ENCODE results near the gene KCNT1.

Gene KCNT1

DNA sequence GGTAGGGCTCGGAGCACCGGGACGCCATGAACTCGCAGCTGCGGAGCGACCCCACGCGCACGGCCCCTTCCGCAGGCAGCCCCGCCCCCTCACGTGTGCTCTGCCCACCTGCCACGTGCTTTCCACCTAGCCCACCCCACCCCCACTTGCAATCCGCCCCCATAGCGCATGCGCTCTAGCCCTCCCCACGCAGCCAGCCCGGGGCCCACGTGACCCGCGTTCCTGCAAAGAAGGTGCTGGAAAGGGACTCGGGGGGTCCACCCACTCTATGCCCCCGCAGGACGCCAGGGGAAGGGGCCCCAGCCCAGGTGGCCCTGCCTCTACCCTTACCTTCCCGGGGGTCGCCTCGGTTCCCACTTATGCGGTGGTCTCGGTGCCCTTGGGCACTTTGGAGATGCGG is 2.5 kb upstream of the KCNT1 start, which contains the start of gene SOHLH1:
TSS of gene SOHLH1 (minus strand) at position 42 of the 400 bp plus-strand sequence. CDS start at position 28, 14 bp downstream.
- no peak for DNase-seq (ENCODE audit: low read depth in 2 of 2)

DNA sequence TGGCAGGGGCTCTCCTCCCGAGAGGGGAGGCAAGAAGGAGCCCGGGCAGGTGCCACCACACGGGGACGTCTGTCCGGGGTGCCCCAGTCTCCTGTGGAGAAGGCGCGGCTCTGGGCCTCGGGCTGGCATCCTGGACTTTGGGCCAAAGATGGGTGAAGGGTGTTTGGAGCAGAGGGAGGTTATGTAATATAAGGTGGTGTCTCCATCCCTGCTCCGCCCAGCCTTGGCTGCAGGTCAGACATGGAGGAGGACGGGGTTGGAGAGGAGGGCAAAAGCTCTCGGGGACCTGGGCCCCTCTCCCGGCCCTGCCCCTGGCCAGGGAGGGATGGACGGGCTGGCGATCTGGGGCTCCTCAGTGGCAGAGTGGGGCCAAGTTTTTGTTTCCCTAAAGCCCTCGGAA is 1.5 kb upstream of the KCNT1 start:
- DNase-seq (ENCODE audit: low read depth in 2 of 2) = no peak

DNA sequence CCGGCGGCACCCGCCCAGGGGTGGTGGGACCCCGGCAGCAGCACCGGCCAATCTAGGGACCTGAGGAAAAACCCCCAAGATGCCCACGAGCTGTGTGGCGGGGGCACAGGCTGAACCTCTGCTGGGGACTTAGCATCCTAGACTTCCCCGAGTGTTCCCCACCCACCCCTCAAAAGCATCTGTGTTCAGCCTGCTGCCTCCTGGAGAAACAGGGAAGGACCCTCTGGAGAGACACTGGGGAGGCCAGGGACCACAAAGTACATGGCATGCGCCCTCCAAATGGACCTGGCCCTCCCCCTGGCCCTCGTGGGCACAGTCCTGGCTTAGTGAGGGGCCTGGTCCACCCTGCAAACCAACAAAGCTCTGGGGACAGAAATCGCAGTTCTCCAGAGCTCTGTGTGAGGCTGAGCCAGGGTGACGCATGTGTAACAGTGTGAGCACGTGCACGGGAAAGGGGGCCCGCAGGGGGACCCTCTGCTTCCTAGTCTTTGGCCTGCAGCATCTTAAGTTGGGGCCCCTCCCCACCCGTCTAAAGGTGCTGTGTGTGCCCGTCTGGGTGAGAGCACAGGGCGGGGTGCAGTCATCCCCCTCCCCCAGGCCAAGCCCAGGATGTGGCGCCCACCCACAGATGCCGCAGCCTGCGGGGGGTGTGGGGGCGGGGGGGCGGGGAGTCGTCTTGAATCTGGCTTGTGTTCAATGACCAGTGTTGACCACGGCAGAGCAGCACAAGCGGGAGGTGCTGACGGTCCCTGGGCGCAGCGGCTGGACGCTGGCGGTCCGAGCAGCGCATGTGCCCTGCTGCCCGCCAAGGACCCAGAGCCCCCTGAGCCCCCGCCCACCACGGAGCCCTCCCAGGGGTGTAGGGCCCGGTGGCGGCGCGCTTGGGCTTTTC is 672 bp upstream of the KCNT1 start:
- DNase-seq (ENCODE audit: low read depth in 2 of 2) = no peak

GRCh38 chr9:135703726-135704125 is 1.7 kb downstream of the KCNT1 start:
- DNase-seq (ENCODE audit: low read depth in 2 of 2) = no peak

DNA sequence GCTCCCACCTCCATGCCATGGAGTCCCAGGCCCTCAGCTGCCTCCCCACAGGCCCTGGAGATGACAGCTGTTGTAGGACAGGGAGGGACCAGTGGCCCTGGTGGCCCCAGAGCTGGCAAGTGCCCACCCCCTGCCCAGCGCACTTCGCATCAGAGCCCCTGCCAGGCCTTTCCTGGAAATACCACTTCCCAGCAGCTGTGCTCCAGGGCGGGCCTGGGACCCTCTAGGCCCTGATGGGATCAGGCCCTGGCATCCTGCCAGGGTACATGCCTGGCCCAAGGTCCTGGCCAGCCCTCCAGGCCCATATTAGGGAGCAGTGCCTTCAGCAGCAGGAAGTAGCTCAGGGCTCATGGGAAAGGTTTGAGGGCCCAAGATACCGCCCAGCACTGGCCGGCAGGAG is 2.5 kb downstream of the KCNT1 start:
- DNase-seq (ENCODE audit: low read depth in 2 of 2) = no peak

GRCh38 chr9:135705376-135705775 is 3.4 kb downstream of the KCNT1 start:
- DNase-seq (ENCODE audit: low read depth in 2 of 2) = no peak

DNA sequence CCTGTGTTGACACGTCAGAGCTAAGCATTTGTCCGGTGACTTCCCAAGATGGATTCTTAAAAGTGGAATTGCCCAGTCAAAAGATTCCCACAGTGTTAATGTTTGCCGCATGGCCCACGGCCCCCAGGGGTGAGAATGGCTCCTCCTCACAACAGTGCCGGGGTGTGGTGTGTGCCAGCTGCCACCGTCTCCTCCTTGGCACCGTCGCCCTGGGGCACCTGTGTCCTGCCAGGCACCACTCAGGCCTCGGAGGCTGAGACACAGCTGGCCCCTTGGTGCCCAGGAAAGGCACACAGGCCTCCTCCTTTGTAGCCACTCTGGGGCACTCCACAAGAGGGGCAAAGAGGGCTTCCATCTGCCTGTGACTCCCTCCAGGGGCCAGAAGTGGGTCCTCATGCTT is 4.3 kb downstream of the KCNT1 start:
- no peak for DNase-seq (ENCODE audit: low read depth in 2 of 2)

DNA sequence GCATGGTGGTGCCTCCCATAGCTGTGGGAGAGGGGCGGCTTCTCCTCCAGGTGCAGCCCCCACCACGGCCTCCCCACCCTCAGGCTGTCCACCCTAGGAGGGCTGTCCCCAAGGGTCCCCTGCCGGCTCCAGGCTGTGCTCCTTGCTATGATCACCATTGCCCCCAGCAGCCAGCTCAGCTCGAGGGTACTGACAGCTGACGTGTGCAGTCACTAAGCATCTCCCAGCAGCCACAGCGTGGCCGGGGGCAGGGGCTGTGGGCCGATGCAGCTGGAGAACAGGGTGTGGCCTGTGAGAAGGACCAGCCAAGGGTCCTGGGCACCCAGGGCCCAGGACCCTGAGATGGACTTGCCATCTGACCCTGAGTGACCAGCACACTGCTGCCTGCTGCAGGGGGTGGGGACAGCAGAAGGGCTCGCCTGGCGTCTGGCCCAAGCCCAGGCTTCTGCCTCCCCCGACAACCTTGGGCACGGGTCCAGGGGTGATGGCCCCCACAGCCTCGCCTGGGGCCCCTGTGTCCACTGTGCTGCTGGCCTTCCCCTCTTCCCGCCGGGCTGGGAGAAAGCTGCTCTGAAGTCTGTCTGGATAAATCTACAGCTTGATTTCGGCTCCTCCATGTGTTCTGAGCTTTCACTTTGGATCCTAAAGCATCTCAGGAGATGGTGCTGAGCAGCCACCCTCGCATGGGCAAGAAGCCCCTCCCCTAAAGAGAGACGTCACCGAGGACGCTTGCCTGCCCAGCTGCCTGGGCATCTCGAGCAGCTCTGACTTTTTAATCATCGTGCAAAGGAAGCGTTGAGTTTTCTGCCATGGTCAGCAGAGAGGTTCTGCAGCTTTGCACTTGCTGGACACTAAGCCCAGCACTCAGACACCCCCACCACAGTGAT is 5.5 kb downstream of the KCNT1 start:
- no peak for DNase-seq (ENCODE audit: low read depth in 2 of 2)

GRCh38 chr9:135708164-135708563 is 6.2 kb downstream of the KCNT1 start:
- no peak for DNase-seq (ENCODE audit: low read depth in 2 of 2)

GRCh38 chr9:135711391-135711790 is 9.4 kb downstream of the KCNT1 start:
- DNase-seq (ENCODE audit: low read depth in 2 of 2) = no peak

DNA sequence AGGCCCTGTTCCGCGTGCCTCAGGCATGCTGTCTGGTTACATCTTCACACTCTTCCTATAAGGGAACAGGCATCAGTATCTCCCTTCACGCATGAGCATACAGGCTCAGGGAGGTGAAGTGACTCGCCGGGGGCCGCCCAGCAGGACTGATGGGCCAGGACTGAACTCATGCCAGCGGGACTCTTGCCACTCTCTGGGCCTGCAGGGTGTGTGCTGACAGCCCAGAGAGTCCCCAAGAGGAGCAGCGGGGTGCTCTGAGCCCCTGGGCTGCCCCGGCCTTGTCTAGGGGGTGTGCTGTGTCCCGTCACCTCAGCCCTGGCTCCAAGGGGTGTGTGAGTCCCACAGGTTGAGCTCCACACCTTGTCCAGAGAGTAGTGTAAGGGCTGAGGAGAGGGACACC is 9.9 kb downstream of the KCNT1 start:
- no peak for DNase-seq (ENCODE audit: low read depth in 2 of 2)

- no peak for DNase-seq (ENCODE audit: low read depth in 2 of 2)
These were observed 10.8 kb downstream of the KCNT1 start for GRCh38 chr9:135712613-135713295.

GRCh38 chr9:135714242-135715055 is 12.5 kb downstream of the KCNT1 start:
- no peak for DNase-seq (ENCODE audit: low read depth in 2 of 2)

DNA sequence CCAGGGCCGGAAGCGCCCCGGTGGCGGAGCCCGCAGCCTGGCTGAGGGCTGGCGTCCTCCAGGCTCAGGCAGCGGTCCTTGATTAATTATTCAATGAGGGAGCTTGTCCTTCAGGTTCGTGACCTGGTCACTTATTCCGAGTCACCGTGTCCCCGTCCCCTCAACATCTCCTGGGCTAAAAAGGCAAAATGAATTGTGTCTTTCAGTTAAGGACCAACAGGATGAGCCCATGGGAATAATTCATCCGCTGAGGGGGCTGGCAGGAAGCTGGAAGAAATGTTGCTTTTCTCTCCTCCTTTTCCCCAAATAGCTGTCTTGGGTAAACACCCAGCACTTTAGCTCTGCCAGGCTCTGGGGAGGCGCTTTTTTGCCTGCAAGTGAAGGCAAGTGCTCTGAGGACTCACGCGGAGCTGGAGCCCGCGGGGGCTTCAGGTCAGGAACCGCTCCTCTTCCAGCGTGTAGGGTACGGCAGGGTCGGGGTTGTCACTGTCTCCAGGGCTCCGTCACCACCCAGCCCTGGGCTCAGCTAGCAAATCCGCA is 13.1 kb downstream of the KCNT1 start:
- no peak for DNase-seq (ENCODE audit: low read depth in 2 of 2)

- DNase-seq (ENCODE audit: low read depth in 2 of 2) = no peak
These were observed 14.1 kb downstream of the KCNT1 start for GRCh38 chr9:135716045-135716444.

DNA sequence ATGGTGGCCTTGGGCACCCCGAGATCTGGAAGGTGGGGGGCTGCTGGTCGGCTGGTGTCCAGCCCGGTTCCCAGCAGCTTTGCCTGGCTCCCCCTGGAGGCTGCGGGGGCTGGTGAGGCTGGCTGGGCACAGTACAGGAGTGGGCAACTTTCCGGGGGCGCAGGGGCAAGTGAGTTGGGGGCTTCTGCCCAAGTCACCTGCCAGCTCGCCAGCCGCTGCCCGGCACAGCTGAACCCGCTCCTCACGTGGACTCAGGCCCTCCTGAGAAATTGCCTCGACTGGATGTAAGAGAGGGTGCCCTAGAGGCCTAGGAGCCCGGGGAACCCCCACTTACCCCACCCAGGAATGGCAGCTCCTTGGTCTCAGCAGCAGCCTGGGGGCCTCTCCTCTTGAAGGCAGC is 15.4 kb downstream of the KCNT1 start:
- DNase-seq (ENCODE audit: low read depth in 2 of 2) = no peak

DNA sequence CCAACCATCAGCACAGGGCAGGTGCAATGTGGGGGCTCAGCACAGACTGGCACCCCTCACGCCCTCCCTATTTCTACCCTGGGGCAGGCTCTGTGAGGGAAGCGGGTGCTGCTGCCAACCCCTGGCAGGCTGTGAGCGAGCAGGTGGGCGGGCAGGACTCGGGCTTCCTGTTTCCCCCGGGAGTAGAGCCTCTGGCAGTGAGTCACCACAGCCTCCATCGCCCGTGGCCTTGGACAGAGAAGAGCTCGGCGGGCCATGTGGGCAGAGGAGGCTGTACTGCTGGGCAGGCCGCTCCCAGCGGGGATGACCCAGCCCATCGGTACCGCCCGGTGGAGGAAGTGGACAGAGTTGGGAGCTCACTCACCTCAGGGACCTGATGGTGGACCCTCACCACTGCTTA is 16.6 kb downstream of the KCNT1 start:
- no peak for DNase-seq (ENCODE audit: low read depth in 2 of 2)

DNA sequence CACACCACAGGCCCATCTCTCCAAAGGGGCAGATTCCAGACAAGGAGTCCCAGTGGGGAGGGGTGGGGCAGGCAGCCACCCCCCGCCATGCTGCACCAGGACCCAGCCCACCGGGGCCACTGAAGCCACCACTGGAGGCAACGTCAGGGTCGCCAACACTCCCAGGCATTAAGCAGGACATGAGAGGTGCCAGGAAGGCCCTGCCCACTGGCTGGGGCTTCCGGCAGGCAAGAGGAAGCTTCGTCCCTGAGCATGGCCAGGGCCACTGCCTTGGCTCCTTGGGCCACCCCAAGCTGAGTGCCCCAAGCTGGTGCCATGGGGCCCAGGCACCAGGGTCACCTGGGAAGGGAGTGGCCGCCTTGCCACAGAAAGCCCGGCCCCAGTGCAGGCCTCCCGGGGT is 17.5 kb downstream of the KCNT1 start:
- no peak for DNase-seq (ENCODE audit: low read depth in 2 of 2)

- DNase-seq (ENCODE audit: low read depth in 2 of 2) = no peak
These were observed 20.4 kb downstream of the KCNT1 start for GRCh38 chr9:135722365-135722764.

DNA sequence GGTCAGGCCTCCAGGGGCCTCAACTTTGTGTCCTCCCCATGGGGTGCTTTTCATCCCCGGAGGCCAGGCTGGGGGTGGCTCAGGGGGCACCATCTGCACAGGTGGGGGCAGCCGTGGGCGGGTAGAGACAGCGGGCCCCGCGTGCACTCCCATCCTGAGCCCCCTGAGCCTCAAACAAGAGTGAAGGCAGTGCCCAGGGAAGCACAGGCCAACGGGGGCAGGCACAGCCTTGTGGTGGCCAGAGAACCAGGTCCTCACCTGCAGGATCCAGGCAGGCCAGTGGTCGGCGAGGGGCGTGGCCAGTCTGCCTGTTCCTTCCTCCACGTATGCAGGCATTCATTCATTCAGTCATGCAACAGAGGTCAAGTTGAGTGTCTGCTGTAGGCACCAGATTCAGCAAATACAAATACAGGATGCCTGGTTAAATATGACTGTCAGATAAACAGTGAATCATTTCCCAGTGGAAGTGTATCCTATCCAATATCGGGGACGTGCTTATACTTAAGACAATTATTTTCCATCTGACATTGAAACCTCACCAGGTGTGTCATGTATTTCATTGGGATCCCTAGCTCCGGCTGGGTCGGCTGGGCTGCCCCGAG is 22.3 kb downstream of the KCNT1 start:
- no peak for DNase-seq (ENCODE audit: low read depth in 2 of 2)
